WTC11 (cell line): ENCODE measurements around the gene ITGAV. TPM values are rescaled to one million over a fixed set of nuclear protein-coding genes. Genes with fewer than 3 reads are reported as not detected.
A peak's percentile ranks its signal among the peaks of the same experiment; 100 is the strongest.

Source experiments
- ATAC-seq: fragments of 200-7000 bp; cut with Tn5 transposase; 2 replicates; pipeline ENCODE4 v1.10.0; 2021; ENCODE audit warnings: mild to moderate bottlenecking, moderate library complexity
- CTCF ChIA-PET: fragments of 300-600 bp; sonication (Branson Sonifier 250); formaldehyde crosslinking; loops from one replicate; lab custom pipeline; 2021; ENCODE audit warnings: antibody characterized with exemption; lab: Charles Lee
- POLR2A ChIA-PET: fragments of 350-600 bp; sonication (Branson Sonifier 250); formaldehyde crosslinking; loops from one replicate; lab custom pipeline; 2021; ENCODE audit warnings: antibody characterized with exemption; lab: Charles Lee
- DNase-seq: peaks from one replicate; pipeline ENCODE4 v3.0.0; 2021; ENCODE audit warnings: low spot score
- H3K27ac Mint-ChIP-seq: 2 replicates; pipeline ENCODE4 v1.8.0; 2021; ENCODE audit warnings: mixed read lengths
- H3K27me3 Mint-ChIP-seq: 2 replicates; pipeline ENCODE4 v1.8.0; 2021; ENCODE audit warnings: low read depth, mild to moderate bottlenecking, moderate library complexity, mixed read lengths
- H3K36me3 Mint-ChIP-seq: 2 replicates; pipeline ENCODE4 v1.8.0; 2021; ENCODE audit warnings: mixed read lengths
- H3K4me1 Mint-ChIP-seq: 2 replicates; pipeline ENCODE4 v1.8.0; 2022; ENCODE audit warnings: mixed read lengths
- H3K4me3 Mint-ChIP-seq: 2 replicates; pipeline ENCODE4 v1.8.0; 2021; ENCODE audit warnings: mild to moderate bottlenecking, moderate library complexity, mixed read lengths
- H3K9me3 Mint-ChIP-seq: 2 replicates; pipeline ENCODE4 v1.8.0; 2021; ENCODE audit warnings: mixed read lengths
- ATF1 ChIP-seq: sonication (generic); formaldehyde crosslinking; IDR thresholded peaks from 2 replicates; pipeline ENCODE4 v1.8.1; 2023; ENCODE audit warnings: mild to moderate bottlenecking, moderate library complexity, missing genetic modification reagents
- HMGA2 ChIP-seq: fragments of 250-450 bp; sonication (Bioruptor Pico); IDR thresholded peaks from 2 replicates; pipeline ENCODE4 v1.4.0; 2021; ENCODE audit warnings: mild to moderate bottlenecking, moderate library complexity
- IRF2 ChIP-seq: sonication (generic); formaldehyde crosslinking; IDR thresholded peaks from 2 replicates; pipeline ENCODE4 v1.8.0; 2022; ENCODE audit warnings: low read depth, missing genetic modification reagents, borderline replicate concordance
- MXD4 ChIP-seq: fragments of 250-450 bp; sonication (Bioruptor Pico); IDR thresholded peaks from 2 replicates; pipeline ENCODE4 v1.8.0; 2021; ENCODE audit warnings: mild to moderate bottlenecking, moderate library complexity, borderline replicate concordance
- NR3C1 ChIP-seq: sonication (generic); formaldehyde crosslinking; conservative IDR thresholded peaks from 2 replicates; pipeline ENCODE4 v1.8.1; 2023; ENCODE audit warnings: low read depth, mild to moderate bottlenecking, missing genetic modification reagents
- OVOL2 ChIP-seq: fragments of 250-450 bp; sonication (Bioruptor Pico); IDR thresholded peaks from 2 replicates; pipeline ENCODE4 v1.9.0; 2021; ENCODE audit warnings: mild to moderate bottlenecking, borderline replicate concordance
- PRRX2 ChIP-seq: fragments of 250-450 bp; sonication (Bioruptor Pico); IDR thresholded peaks from 2 replicates; pipeline ENCODE4 v1.8.0; 2021; ENCODE audit warnings: mild to moderate bottlenecking
- TCF7 ChIP-seq: sonication (generic); formaldehyde crosslinking; IDR thresholded peaks from 2 replicates; pipeline ENCODE4 v1.8.0; 2022; ENCODE audit warnings: mild to moderate bottlenecking, low read depth, missing genetic modification reagents, moderate library complexity
- TEAD1 ChIP-seq: sonication (generic); formaldehyde crosslinking; IDR thresholded peaks from 2 replicates; pipeline ENCODE4 v1.8.0; 2022; ENCODE audit warnings: mild to moderate bottlenecking, missing genetic modification reagents
- ZNF121 ChIP-seq: sonication (generic); formaldehyde crosslinking; IDR thresholded peaks from 2 replicates; pipeline ENCODE4 v1.8.0; 2023; ENCODE audit warnings: missing genetic modification reagents
- ZNF396 ChIP-seq: fragments of 250-450 bp; sonication (Bioruptor Pico); IDR thresholded peaks from 2 replicates; pipeline ENCODE4 v1.8.0; 2021; ENCODE audit warnings: mild to moderate bottlenecking, moderate library complexity, borderline replicate concordance
- total RNA-seq: library from RNA; stranded (reverse); gene quantifications from 3 replicates; pipeline ENCODE4 v1.2.3, GENCODE V29; 2021
- TF ChIP-seq, protein P1 (sequence below): sonication (generic); formaldehyde crosslinking; IDR thresholded peaks from 2 replicates; pipeline ENCODE4 v1.8.1; 2023; ENCODE audit warnings: mild to moderate bottlenecking, moderate library complexity, missing genetic modification reagents
- TF ChIP-seq, protein P2 (sequence below): fragments of 250-450 bp; sonication (Bioruptor Pico); IDR thresholded peaks from 2 replicates; pipeline ENCODE4 v1.9.0; 2021; ENCODE audit warnings: mild to moderate bottlenecking
- TF ChIP-seq, protein P3 (sequence below): sonication (generic); formaldehyde crosslinking; conservative IDR thresholded peaks from 2 replicates; pipeline ENCODE4 v1.8.1; 2023; ENCODE audit warnings: mild to moderate bottlenecking, low read depth, missing genetic modification reagents, moderate library complexity
- TF ChIP-seq, protein P4 (sequence below): fragments of 250-450 bp; sonication (Bioruptor Pico); conservative IDR thresholded peaks from 2 replicates; pipeline ENCODE4 v1.9.0; 2021; ENCODE audit warnings: mild to moderate bottlenecking
- TF ChIP-seq, protein P5 (sequence below): fragments of 250-450 bp; sonication (Bioruptor Pico); IDR thresholded peaks from 2 replicates; pipeline ENCODE4 v1.9.0; 2021; ENCODE audit warnings: mild to moderate bottlenecking
- TF ChIP-seq, protein P6 (sequence below): fragments of 250-450 bp; sonication (Bioruptor Pico); IDR thresholded peaks from 2 replicates; pipeline ENCODE4 v1.8.0; 2021; ENCODE audit warnings: mild to moderate bottlenecking
- TF ChIP-seq, protein P7 (sequence below): sonication (generic); formaldehyde crosslinking; IDR thresholded peaks from 2 replicates; pipeline ENCODE4 v1.8.1; 2023; ENCODE audit warnings: mild to moderate bottlenecking, missing genetic modification reagents

ITGAV gene
- total RNA-seq, 1 experiment from 2014 or later: 30.0 TPM

DNA sequence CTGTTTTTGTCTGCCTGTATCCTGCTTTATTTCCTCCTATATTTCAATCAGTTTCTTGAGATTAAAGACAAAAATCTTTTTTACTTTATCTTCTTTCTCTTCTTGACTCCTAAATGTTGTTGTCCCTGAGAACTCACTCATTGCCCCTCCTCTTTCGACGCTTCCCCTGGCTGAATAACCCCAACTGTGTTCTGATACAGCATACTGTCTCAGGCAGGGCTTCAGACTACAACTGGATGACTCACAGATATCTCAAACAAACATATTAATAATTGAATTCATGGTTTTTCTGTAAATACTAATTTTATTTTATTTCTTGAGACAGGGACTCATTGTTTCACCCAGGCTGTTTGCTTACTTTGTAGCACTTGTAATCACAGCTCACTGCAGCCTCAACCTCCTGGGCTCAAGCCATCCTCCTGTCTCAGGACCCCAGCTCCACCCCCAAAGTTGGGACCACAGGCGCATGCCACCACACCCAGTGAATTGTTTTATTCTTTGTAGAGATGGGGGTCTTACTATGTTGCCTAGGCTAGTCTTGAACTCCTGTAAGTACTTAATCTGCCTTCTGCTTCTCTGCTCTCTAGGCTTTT, 9.4 kb downstream of the ITGAV start:
- TF ChIP-seq TEAD1 (CRISPR knock-in tag): no peak
- TF ChIP-seq PRRX2 (CRISPR knock-in tag): no peak
- TF ChIP-seq, protein P1, sequence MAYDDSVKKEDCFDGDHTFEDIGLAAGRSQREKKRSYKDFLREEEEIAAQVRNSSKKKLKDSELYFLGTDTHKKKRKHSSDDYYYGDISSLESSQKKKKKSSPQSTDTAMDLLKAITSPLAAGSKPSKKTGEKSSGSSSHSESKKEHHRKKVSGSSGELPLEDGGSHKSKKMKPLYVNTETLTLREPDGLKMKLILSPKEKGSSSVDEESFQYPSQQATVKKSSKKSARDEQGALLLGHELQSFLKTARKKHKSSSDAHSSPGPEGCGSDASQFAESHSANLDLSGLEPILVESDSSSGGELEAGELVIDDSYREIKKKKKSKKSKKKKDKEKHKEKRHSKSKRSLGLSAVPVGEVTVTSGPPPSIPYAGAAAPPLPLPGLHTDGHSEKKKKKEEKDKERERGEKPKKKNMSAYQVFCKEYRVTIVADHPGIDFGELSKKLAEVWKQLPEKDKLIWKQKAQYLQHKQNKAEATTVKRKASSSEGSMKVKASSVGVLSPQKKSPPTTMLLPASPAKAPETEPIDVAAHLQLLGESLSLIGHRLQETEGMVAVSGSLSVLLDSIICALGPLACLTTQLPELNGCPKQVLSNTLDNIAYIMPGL (CRISPR knock-in tag): no peak
- TF ChIP-seq, protein P2, sequence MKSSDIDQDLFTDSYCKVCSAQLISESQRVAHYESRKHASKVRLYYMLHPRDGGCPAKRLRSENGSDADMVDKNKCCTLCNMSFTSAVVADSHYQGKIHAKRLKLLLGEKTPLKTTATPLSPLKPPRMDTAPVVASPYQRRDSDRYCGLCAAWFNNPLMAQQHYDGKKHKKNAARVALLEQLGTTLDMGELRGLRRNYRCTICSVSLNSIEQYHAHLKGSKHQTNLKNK (CRISPR knock-in tag): no peak
- TF ChIP-seq, protein P3, sequence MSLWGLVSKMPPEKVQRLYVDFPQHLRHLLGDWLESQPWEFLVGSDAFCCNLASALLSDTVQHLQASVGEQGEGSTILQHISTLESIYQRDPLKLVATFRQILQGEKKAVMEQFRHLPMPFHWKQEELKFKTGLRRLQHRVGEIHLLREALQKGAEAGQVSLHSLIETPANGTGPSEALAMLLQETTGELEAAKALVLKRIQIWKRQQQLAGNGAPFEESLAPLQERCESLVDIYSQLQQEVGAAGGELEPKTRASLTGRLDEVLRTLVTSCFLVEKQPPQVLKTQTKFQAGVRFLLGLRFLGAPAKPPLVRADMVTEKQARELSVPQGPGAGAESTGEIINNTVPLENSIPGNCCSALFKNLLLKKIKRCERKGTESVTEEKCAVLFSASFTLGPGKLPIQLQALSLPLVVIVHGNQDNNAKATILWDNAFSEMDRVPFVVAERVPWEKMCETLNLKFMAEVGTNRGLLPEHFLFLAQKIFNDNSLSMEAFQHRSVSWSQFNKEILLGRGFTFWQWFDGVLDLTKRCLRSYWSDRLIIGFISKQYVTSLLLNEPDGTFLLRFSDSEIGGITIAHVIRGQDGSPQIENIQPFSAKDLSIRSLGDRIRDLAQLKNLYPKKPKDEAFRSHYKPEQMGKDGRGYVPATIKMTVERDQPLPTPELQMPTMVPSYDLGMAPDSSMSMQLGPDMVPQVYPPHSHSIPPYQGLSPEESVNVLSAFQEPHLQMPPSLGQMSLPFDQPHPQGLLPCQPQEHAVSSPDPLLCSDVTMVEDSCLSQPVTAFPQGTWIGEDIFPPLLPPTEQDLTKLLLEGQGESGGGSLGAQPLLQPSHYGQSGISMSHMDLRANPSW: no peak
- TF ChIP-seq, protein P4, sequence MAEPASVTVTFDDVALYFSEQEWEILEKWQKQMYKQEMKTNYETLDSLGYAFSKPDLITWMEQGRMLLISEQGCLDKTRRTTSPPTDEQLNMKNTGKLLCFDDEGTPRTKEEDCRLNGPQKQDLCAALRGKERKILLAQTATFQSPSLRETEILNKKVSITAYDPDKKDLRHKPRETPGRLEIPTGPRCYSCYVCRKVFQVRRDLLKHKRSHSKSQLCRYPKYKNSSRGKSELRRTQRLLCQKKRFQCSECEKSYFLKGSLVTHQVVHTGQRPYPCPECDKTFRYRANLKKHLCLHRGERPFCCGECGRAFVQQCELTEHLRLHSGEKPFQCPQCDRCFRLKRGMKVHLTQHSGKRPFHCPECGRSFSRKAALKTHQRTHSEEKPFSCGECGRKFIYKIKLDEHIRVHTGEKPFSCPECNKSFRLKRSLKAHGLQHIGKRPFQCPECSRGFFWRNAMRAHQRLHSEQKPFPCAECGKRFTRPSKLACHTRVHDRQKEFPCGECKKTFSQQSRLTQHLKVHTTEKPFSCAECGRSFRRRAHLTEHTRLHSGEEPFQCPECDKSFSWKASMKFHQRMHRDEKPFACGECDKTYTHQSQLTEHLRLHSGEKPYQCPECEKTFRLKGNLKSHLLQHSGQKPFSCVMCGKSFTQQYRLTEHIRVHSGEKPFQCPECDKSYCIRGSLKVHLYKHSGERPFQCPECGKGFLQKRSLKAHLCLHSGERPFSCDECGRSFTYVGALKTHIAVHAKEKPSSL (CRISPR knock-in tag): no peak
- TF ChIP-seq IRF2: no peak
- no peak for TF ChIP-seq ZNF396 (CRISPR knock-in tag)
- no peak for TF ChIP-seq NR3C1 (CRISPR knock-in tag)
- TF ChIP-seq, protein P5, sequence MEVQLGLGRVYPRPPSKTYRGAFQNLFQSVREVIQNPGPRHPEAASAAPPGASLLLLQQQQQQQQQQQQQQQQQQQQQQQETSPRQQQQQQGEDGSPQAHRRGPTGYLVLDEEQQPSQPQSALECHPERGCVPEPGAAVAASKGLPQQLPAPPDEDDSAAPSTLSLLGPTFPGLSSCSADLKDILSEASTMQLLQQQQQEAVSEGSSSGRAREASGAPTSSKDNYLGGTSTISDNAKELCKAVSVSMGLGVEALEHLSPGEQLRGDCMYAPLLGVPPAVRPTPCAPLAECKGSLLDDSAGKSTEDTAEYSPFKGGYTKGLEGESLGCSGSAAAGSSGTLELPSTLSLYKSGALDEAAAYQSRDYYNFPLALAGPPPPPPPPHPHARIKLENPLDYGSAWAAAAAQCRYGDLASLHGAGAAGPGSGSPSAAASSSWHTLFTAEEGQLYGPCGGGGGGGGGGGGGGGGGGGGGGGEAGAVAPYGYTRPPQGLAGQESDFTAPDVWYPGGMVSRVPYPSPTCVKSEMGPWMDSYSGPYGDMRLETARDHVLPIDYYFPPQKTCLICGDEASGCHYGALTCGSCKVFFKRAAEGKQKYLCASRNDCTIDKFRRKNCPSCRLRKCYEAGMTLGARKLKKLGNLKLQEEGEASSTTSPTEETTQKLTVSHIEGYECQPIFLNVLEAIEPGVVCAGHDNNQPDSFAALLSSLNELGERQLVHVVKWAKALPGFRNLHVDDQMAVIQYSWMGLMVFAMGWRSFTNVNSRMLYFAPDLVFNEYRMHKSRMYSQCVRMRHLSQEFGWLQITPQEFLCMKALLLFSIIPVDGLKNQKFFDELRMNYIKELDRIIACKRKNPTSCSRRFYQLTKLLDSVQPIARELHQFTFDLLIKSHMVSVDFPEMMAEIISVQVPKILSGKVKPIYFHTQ (CRISPR knock-in tag): no peak
- no peak for TF ChIP-seq MXD4 (CRISPR knock-in tag)
- TF ChIP-seq TCF7: no peak
- TF ChIP-seq, protein P6, sequence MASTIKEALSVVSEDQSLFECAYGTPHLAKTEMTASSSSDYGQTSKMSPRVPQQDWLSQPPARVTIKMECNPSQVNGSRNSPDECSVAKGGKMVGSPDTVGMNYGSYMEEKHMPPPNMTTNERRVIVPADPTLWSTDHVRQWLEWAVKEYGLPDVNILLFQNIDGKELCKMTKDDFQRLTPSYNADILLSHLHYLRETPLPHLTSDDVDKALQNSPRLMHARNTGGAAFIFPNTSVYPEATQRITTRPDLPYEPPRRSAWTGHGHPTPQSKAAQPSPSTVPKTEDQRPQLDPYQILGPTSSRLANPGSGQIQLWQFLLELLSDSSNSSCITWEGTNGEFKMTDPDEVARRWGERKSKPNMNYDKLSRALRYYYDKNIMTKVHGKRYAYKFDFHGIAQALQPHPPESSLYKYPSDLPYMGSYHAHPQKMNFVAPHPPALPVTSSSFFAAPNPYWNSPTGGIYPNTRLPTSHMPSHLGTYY (CRISPR knock-in tag): no peak
- no peak for TF ChIP-seq ZNF121 (CRISPR knock-in tag)
- no peak for TF ChIP-seq HMGA2 (CRISPR knock-in tag)
- TF ChIP-seq, protein P7, sequence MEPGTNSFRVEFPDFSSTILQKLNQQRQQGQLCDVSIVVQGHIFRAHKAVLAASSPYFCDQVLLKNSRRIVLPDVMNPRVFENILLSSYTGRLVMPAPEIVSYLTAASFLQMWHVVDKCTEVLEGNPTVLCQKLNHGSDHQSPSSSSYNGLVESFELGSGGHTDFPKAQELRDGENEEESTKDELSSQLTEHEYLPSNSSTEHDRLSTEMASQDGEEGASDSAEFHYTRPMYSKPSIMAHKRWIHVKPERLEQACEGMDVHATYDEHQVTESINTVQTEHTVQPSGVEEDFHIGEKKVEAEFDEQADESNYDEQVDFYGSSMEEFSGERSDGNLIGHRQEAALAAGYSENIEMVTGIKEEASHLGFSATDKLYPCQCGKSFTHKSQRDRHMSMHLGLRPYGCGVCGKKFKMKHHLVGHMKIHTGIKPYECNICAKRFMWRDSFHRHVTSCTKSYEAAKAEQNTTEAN (CRISPR knock-in tag): no peak
- no peak for TF ChIP-seq OVOL2
- TF ChIP-seq ATF1: no peak
- H3K4me3 Mint-ChIP-seq: no peak overlapping the region

More for the DNA sequence above, 9.4 kb downstream of the ITGAV start:
- ChIA-PET CTCF (no interaction called here), POLR2A (no interaction called here)
- DNase-seq (no peak), ATAC-seq (peak; percentile 64)
- Mint-ChIP-seq H3K27ac (peak overlapping the region; percentile 37; the same call in 1 of the 2 replicates), H3K9me3 (no peaks in the 10 kb centered on the region), H3K4me1 (peaks cover 39% of the 10 kb centered on the region), H3K36me3 (no peaks in the 10 kb centered on the region), H3K27me3 (no peaks in the 10 kb centered on the region)
